ENCODE results near the gene EHD2.
"Not testable (repeated sequence)": the region's sequence is repeated elsewhere in the genome, so short reads cannot be mapped to it uniquely, and the experiment has no call there.

The EHD2 gene

DNA sequence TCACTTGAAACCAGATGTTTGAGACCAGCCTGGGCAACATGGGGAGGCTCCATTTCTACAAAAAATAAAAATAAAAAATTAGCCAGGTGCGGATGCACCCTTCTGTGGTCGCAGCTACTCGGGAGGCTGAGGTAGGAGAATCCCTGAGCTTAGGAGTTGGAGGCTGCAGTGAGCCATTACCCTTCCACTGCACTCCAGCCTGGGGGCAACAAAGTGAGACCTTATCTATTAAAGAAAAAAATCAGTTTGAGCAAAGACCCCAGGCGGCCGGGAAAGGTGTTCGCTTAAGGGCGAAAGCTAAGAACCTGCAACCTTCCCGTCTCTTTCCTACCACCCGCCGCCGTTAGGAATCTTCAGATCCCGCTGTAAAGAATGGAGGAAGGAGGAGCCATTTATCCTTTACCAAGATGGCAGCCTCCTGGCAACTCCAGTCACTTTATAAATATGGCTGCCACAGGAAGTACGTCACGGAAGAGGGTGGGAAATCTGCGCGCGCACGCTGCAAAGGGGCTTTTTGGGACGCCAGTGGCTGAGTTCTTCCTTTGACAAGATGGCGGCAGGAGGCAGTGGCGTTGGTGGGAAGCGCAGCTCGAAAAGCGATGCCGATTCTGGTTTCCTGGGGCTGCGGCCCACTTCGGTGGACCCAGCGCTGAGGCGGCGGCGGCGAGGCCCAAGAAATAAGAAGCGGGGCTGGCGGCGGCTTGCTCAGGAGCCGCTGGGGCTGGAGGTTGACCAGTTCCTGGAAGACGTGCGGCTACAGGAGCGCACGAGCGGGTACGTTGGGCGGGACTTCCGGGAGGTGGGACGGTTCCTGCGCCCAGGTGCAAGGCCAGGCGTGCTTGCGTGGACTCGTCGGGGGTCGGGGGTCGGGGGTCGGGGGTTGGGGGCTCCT lies 32.0 kb downstream of the EHD2 start, which contains the start of gene NOP53:
NOP53 (plus strand) TSS at position 537 of the 892 bp plus-strand sequence; CDS start at position 551, 14 bp downstream.
- peak; percentile 99 for DNase-seq

DNA sequence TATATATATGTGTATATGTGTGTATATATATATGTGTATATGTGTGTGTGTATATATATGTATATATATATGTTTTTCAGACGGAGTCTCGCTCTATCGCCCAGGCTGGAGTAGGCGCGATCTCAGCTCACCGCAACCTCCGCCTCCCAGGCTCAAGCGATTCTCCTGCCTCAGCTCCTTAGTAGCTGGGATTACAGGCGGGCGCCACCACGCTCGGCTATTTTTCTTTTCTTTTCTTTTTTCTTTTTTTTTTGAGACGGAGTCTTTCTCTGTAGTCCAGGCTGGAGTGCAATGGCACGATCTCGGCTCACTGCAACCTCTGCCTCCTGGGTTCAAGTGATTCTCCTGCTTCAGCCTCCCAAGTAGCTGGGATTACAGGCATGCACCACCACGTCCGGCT lies 32.9 kb downstream of the EHD2 start:
- not testable (repeated sequence) for DNase-seq

DNA sequence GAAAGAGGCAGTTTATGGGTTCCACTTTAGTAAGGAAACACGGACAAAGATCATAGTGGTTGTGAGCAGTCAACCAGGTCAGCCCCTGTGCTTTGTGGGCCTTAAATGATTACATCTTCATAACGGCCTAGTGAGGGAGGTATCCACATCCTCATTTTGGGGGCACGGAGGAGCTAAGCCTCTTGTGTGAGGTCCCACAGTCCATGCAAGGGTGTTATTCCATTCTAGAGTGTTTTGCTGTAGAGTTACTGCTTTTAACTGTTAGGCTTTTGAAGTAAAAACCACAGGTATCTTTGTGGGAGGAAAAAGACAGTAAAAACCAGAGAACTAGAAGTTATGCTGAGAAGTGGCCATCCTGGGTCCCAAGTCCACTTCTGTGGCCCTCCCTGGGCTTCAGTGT lies 36.1 kb downstream of the EHD2 start:
- DNase-seq: no peak

DNA sequence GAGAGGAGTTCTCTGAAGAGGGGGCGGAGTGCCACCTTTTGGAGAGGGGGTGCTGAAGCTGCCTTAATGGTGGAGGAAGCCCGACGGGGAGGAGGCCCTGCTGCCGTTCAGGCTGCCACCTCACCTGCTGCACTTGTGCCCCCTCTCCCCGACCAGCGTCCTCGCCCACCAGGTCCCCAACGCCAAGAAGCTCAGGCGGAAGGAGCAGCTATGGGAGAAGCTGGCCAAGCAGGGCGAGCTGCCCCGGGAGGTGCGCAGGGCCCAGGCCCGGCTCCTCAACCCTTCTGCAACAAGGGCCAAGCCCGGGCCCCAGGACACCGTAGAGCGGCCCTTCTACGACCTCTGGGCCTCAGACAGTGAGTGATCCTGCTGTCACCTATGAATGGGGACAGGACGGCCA lies 37.5 kb downstream of the EHD2 start:
- DNase-seq: no peak

DNA sequence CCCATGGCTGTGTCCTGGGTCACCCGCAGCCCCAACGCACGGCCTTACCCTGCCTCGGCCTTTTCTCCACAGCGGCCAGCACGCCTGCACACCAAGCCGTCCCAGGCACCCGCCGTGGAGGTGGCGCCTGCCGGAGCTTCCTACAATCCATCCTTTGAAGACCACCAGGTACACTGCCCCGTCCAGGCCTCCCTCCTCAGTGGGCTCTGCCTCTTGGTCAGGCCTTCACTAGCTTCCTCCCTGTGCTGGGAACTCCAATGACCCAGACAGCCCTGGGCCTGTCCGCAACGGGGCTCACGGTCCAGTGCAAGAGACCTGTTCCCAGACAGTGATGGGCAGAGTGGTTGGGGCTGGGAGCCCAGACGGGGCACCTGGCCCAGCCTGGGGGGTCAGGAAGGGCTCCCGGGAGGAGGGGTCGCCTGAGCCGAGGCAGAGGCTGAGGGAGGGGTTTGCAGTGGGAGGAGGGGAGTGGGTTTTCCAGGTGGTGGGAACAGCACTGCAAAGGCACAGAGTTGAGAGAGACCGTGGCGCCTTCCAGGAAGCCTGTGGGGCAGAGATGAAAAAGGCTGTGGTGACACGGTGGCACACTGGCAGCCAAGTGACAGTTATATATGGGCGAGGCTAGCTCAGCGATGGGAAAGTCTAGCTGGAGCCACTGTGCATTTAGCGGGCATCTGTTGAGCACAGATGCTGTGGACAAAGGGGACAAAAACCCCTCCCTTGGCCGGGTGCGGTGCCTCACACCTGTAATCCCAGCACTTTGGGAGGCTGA lies 39.4 kb downstream of the EHD2 start:
- DNase-seq: no peak

DNA sequence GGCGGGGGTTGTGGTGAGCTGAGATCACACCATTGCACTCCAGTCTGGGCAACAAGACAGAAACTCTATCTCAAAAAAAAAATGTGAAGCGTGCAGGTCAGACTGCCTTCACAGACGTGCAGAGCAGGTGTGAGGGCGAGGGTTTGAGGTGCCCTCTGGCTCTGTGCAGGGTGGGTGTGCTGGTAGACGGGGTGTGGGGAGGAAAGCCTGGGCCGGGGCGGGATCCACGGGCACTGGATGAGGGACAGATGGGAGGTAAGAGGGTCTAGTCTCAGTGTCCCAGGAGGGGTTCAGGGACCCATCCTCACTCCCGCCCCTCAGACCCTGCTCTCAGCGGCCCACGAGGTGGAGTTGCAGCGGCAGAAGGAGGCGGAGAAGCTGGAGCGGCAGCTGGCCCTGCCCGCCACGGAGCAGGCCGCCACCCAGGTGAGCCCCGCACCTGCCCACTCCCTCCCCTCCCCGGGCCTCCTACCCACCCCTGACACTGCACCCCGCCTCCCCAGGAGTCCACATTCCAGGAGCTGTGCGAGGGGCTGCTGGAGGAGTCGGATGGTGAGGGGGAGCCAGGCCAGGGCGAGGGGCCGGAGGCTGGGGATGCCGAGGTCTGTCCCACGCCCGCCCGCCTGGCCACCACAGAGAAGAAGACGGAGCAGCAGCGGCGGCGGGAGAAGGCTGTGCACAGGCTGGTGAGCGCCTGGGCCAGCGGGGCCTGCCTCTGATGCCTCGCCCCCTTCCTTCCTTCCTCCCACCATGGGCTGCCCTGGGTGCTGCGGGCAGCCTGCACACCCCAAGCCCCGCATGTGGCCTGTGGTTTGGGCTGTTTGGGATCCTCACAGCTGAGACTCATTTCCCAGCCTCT lies 41.2 kb downstream of the EHD2 start:
- no peak for DNase-seq

DNA sequence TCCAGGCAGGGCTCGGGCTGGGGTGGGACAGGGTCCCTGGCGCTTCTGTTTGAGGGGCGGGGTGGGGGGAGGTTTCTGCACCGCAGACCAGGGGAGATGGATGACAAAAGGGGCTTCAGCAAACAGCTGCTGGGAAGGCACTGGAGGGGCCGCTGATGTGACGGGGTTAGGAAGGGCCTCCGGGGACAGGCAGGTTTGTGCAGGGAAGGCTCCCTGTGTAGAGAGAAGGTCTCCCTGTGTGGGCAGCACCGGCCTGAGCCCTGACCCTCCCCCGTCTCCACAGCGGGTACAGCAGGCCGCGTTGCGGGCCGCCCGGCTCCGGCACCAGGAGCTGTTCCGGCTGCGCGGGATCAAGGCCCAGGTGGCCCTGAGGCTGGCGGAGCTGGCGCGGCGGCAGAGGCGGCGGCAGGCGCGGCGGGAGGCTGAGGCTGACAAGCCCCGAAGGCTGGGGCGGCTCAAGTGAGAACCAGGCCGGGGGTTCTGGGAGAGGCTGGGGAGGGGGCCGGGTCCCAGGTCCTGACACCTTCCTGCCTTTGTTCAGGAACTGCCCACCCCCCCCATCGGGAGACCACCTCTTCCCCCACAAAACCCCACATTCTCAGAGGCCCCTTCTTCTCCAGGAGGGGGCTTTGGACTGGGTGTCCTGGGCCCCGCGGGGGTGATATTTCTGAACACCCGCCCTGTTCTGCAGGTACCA lies 42.0 kb downstream of the EHD2 start:
- no peak for DNase-seq

DNA sequence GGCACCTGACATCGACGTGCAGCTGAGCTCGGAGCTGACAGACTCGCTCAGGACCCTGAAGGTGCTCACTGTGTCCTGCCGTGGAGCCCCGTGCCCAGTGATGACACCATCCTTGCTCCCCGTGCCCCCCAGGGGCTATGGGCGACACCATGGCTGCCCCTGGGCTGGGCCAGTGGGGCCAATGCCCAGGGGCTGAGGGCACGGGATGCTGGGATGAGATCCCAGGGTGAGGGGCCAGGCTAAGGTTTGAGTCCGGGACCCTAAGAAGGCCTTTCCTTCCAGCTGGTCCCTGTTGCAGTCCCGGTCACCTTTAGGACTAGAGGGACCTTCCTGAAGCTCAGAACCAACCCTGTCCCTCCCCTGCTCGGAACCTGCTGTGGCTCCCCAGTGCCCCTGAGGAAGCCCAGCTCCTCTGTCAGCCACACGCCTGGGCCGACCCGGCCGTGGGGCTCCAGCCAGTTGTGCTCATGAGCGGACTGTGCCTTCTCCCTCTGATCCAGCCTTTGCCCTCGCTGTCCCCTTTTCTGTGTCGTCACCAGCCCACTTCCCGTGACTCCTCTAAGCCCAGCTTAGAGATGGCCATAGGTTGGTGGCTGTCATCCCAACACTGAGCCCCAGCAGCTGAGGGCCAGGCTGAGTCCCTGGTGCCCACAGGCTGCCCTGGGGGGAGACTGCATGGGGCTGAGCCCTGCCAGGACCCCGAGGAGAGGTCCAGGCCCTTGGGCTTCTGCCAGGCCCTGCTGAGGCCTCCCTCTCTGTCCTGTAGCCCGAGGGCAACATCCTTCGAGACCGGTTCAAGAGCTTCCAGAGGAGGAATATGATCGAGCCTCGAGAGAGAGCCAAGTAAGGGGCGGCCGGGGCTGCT lies 42.8 kb downstream of the EHD2 start:
- DNase-seq: no peak

DNA sequence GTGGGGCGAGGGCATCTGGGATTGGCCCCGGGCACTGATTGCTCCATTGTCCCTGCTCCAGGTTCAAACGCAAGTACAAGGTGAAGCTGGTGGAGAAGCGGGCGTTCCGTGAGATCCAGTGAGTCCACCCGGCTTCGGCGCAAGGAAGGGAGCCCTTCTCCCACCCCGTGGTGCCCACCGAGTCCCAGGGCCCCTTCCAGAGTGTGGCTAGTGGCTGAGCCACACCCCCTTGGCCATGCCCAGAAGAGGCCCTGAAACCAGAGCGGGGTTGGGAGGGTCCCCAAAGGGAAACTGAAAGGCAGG lies 43.4 kb downstream of the EHD2 start:
- no peak for DNase-seq

DNA sequence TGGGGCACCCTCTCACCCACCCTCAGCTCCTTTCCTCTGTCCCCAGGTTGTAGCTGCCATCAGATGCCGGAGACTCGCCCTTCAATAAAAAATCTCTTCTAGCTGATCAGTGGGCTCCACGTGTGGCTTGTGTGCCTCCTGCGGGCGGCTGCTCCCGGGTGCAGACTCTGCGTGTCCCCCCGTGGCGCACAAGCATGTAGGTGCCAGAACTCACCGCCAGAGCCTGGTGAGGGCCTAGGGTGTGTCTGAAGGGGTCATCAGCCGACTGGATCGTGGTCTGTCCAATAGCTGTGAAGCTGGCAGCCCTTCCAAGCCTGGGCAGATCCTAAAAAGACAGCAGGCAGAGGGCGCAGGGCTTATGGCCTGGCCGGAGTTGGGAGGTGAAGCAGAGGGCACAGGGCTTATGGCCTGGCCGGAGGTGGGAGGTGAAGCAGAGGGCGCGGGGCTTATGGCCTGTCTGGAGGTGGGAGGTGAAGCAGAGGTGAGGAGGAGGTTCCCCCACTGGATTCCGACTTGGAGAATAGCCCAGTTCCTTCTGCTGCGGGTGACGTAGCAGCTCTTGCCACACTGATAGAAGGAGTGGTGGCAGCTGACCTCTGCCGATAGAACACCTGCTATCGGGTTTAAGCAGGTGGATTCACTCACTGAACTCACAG lies 43.9 kb downstream of the EHD2 start:
- DNase-seq: no peak

DNA sequence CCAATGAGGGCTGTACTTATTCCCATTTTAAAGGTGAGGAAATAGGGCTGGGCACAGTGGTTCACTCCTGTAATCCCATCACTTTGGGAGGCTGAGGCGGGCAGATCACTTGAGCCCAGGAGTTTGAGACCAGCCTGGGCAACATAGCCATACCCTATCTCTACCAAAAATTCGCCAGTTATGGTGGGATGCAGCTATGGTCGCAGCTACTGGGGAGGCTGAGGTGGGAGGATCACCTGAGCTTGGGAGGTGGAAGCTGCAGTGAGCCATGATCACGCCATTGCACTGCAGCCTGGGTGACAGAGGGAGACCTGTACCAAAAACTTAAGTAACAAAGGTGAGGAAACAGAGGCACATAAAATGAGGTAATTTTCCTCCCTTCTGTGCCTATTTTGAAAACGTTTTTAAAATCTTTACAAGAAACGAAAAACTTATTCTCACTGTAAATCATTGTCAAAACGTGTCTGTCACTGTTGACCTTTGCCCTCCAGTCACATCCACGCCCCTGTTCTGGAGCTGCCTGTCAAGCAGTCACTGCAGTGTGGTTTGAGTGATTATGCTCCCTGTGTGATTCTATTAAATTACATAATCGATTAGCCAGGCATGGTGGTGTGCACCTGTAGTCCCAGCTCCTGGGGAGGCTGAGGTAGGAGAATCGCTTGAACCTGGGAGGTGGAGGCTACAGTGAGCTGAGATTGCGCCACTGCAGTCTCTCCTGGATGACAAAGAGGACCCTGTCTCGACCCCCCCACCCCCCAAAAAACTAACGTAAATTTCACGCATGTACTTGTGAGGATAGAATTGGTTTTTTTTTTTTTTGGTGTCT lies 44.6 kb downstream of the EHD2 start:
- no peak for DNase-seq

DNA sequence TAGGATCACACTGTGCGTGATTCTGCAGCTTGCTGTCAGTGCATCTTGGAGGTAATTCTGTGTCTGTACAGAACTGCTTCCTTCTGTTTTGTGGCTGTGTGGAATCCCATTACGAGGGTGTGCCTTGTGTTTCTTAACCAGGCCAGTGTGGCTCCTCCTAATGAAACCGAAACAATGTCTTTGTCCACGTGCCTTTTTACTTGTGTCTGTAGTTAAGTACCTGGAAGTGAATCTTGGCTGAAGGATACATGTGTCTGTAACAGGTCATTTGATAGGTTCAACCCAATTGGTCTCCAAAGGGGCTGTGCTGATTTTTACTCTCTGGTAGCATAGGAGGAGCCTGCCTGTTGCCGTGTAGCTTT lies 45.2 kb downstream of the EHD2 start:
- no peak for DNase-seq

DNA sequence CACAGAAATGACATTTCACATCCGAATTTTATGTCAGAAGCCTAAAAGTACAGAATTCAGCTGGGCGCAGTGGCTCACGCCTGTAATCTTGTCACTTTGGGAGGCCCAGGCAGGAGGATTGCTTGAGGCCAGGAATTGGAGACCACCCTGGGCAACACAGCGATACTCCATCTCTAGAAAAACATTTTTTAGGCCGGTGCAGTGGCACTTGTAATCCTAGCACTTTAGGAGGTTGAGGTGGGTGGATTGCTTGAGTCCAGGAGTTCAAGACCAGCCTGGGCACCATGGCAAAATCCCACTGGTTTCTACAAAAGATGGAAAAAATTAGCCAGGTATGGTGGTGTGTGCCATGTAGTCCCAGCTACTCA lies 47.4 kb downstream of the EHD2 start:
- no peak for DNase-seq

DNA sequence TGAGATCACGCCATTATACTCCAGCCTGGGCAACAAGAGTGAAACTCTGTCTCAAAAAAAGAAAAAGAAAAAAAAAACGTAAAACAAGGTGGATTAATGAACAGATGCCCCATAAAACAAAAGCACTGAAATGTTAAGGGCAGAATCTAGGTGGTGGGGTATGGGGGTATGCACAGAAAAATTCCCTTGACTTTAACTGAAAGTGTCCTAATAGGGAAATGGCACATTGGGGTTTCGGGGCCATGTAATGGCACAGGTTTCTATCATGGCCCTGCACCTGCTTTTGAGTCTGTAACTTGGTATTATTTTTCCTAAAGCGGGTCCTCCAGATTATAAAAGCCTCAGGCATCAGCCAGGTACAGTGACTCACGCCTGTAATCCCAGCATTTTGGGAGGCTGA lies 48.3 kb downstream of the EHD2 start:
- no peak for DNase-seq

DNA sequence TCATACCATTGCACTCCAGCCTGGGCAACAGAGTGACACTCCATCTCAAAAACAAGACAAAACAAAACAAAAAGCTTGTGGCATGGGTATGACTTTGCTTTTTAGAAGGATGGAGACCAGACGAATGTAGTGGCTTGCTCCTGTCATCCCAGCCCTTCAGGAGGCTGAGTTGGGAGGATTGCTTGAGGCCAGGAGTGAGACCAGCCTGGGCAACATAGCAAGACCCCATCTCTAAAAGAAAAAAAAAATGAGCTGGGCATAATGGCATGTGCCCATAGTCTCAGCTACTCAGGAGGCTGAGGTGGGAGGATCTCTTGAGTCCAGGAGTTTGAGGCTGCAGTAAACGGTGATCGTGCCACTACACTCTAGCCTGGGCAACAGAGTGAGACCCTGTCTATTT lies 48.9 kb downstream of the EHD2 start:
- no peak for DNase-seq

DNA sequence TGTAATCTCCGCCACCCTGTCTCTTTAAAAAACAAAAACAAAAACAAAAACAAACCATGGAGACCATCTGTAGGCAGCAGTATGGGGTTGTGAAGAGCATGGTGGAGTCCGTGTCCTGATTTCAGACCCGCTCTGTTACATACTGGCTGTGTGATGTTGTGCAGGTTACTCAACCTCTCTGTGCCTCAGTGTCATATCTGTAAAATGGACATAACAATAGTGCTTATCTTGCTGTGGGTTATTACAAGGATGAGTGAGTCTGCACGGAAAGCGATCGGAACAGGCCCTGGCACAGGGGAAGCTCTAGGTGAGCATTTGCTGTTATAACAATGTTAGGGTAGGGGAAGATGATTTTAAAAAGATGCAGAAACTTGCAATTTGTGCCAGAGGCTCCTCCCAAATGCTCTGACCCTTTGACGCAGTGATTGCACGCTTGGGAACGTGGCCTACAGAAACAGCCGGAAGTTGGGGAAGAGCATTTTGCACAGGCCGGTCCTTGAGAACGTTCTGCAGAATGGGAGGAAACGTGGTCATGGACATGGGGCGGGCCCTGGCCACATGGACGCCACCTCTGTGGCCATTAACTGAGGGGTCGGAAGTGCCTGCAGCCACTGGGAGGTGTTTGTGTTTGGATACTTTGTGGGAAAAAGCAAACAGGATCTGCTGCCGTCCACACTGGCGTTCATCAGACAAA lies 49.5 kb downstream of the EHD2 start:
- no peak for DNase-seq

DNA sequence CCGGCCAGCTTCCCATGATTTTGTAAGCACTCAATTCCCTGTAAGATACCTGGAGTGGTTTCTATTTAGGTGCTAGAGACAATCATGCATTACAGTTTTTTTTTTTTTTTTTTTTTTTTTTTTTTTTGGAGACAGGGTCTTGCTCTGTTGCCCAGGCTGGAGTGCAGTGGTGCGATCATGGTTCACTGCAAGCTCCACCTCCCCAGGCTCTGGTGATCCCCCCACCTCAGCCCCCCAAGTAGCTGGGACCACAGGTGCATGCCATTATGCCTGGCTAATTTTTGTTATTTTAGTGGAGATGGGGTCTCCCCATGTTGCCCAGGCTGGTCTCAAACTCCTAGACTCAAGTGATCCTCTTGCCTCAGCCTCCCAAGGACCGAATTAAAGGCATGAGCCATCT lies 51.5 kb downstream of the EHD2 start:
- not testable (repeated sequence) for DNase-seq

DNA sequence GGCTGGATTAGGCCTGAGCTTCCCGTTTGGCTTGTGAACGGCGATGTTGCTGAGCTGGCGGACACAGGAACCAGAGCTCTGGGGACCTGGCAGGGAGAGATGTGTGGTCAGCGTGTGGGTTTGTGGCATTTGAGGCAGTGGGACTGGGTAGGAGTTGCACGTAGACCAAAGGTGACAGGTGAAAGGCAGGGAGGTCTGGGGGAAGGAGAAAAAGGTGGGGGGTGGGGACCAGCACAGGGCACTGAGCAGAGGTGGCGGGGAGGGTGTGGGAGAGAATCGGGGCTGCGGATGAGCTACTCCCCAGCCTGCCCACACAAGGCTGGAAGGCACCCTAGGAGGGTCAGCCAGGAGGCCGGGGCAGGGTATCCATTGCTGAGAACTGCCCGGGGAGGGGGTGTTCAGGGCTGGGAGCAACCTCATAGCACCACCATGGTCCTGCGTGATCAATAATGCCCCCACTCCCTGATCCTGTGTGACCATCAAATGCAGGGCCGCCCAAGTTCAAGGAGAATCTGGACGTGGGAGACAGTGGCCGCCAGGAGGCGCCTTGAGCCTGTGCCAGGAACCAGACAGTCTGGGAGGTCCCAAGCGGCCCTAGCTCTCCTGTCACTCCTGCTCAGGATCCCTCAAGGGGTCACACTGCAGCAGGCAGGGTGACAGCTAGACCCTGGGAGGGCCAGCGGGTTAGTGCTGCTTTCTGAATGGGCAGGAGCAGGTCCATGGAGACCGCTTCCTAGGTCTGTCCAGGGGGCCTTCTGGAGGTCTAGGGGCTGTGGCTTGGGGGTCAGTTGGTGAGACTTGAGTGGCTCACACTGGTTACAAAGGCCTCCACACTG lies 52.5 kb downstream of the EHD2 start:
- DNase-seq: peak; percentile 57

DNA sequence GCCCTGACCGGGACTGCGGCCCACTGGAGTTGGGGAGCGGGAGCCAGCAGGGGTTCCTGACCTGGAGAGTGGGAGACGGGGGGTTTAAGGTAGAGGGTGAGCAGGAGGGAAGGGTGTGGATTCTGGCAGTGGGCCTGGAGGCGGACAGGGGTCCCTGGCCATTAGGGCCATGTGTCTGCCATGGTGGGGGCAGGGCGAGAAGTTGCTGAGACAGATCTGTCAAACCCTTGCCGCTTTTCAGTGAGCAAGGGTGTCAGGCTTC lies 53.1 kb downstream of the EHD2 start:
- DNase-seq: no peak

Data from right kidney (tissue), 1 donor.